ENCODE data around the gene HSD3B7.
A peak's percentile ranks its signal among the peaks of the same experiment; 100 is the strongest.

- peak in 1 of 6 experiments; percentile 19 for TF ChIP-seq CTCF (IDR thresholded peaks at IDR 0.05)
- peak in 2 of 4 donors; percentile 31 to 64 for TF ChIP-seq POLR2A (IDR thresholded peaks at IDR 0.05)
Measured at GRCh38 chr16:31032736-31033708, 48.0 kb downstream of the HSD3B7 start, which contains the start of gene STX4.
